Measurements from ENCODE around the gene C6orf118.

C6orf118 gene

DNA sequence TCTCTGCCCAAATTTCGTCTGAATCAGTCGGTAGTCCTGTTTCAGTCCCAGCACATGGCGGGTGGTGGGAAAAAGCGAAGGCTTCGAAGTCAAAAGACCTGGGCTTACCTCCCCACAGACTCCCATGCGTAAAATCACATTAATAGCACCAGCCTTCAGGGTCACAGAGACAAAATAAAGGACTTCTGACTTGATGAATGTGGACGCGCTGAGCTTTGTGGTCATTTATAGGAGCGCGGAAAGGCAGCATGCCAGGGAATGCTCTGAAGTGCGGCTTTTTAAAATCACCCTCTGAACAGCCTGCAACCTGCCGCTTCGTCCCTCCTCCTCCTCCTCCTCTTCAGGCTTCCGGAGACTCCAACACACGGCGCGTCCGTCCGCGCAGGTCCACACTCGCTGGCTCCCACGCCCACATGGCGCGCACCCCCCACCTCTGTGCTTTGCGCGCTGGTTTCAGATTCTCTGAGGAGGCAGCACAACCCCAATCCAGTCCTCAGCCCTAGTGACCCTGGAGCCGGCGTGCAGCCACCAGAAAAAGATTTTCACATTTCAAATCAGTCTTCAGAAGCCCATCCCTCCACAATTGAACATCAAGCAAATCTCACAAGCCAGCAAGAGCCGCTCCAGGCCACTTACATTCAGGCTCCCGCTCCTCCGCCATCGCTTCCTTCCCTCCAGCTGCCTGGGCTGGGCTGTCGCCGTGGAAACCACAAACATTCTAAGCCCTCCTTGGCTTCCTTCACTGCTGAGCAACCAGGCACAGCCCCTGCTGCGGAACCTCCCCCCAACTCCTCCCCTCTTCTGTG is at the start of gene C6orf118:
Gene C6orf118, minus strand, starts transcription at position 680 of the 806 bp plus-strand sequence. Its CDS starts 19 bp downstream, at position 661.
- no peaks in the 10 kb centered on the region for H3K9me3 ChIP-seq (ENCODE audit: control insufficient read depth, insufficient read depth, low read depth, low read length)
- peaks cover 19% of the 10 kb centered on the region for H3K27me3 ChIP-seq (ENCODE audit: control insufficient read depth, insufficient read depth, low read length)
- peak within 1 kb of the TSS; percentile 61 for H3K4me3 ChIP-seq (ENCODE audit: low read depth, low read length)
- no peak within 1 kb of the TSS for H3K27ac ChIP-seq (ENCODE audit: low read depth, low read length)
- no peaks in the 10 kb centered on the region for H3K4me1 ChIP-seq (ENCODE audit: control insufficient read depth, insufficient read depth, low read length)
- peak within 1 kb of the TSS; percentile 38 for H3K9ac ChIP-seq (ENCODE audit: low read length)
- H3K36me3 ChIP-seq (ENCODE audit: control insufficient read depth, insufficient read depth, low read length): no peaks in the 10 kb centered on the region

DNA sequence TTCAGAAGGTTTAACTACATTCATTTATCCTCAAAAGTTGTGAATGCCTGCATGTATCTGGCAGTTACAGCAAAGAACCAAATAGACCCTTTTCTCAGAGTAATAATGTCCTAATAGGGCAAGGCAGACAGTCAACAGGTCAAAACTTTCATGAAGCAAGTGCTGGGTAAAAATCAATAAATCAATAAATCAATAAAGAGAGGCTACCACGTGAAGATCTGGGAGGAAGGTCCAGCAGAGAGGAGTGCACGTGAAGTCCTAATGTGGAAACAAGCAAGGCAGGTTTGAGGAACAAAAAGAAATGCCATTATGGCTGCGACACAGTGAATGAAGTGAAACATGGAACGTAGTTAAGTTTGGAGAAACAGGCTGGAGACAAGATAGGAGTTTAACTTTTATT is 36.3 kb upstream of the C6orf118 start:
- Histone ChIP-seq H3K36me3 (ENCODE audit: control insufficient read depth, insufficient read depth, low read length) (no peaks in the 10 kb centered on the region; the same call in 1 of the 2 replicates), H3K27ac (ENCODE audit: low read depth, low read length) (no peak overlapping the region), H3K27me3 (ENCODE audit: control insufficient read depth, insufficient read depth, low read length) (no peaks in the 10 kb centered on the region), H3K4me3 (ENCODE audit: low read depth, low read length) (no peak overlapping the region), H3K4me1 (ENCODE audit: control insufficient read depth, insufficient read depth, low read length) (no peaks in the 10 kb centered on the region), H3K9ac (ENCODE audit: low read length) (no peak overlapping the region), H3K9me3 (ENCODE audit: control insufficient read depth, insufficient read depth, low read depth, low read length) (peaks cover 13% of the 10 kb centered on the region)

GRCh38 chr6:165340532-165340931 is 31.1 kb upstream of the C6orf118 start:
- H3K36me3 ChIP-seq (ENCODE audit: control insufficient read depth, insufficient read depth, low read length): no peaks in the 10 kb centered on the region
- no peaks in the 10 kb centered on the region for H3K27me3 ChIP-seq (ENCODE audit: control insufficient read depth, insufficient read depth, low read length)
- no peaks in the 10 kb centered on the region for H3K9me3 ChIP-seq (ENCODE audit: control insufficient read depth, insufficient read depth, low read depth, low read length)
- H3K4me3 ChIP-seq (ENCODE audit: low read depth, low read length): no peak overlapping the region
- no peak overlapping the region for H3K27ac ChIP-seq (ENCODE audit: low read depth, low read length)
- no peaks in the 10 kb centered on the region for H3K4me1 ChIP-seq (ENCODE audit: control insufficient read depth, insufficient read depth, low read length)
- no peak overlapping the region for H3K9ac ChIP-seq (ENCODE audit: low read length)

- Histone ChIP-seq H3K4me3 (ENCODE audit: low read depth, low read length) (no peak overlapping the region), H3K4me1 (ENCODE audit: control insufficient read depth, insufficient read depth, low read length) (no peaks in the 10 kb centered on the region), H3K9ac (ENCODE audit: low read length) (no peak overlapping the region), H3K9me3 (ENCODE audit: control insufficient read depth, insufficient read depth, low read depth, low read length) (peaks cover 16% of the 10 kb centered on the region), H3K27ac (ENCODE audit: low read depth, low read length) (no peak overlapping the region), H3K27me3 (ENCODE audit: control insufficient read depth, insufficient read depth, low read length) (no peaks in the 10 kb centered on the region), H3K36me3 (ENCODE audit: control insufficient read depth, insufficient read depth, low read length) (no peaks in the 10 kb centered on the region)
These were observed 16.2 kb upstream of the C6orf118 start for GRCh38 chr6:165325609-165326008.

- Histone ChIP-seq H3K4me1 (ENCODE audit: control insufficient read depth, insufficient read depth, low read length) (no peaks in the 10 kb centered on the region), H3K27me3 (ENCODE audit: control insufficient read depth, insufficient read depth, low read length) (no peaks in the 10 kb centered on the region), H3K27ac (ENCODE audit: low read depth, low read length) (no peak overlapping the region), H3K36me3 (ENCODE audit: control insufficient read depth, insufficient read depth, low read length) (no peaks in the 10 kb centered on the region), H3K4me3 (ENCODE audit: low read depth, low read length) (no peak overlapping the region), H3K9ac (ENCODE audit: low read length) (no peak overlapping the region), H3K9me3 (ENCODE audit: control insufficient read depth, insufficient read depth, low read depth, low read length) (peaks cover 20% of the 10 kb centered on the region)
These were observed 12.2 kb upstream of the C6orf118 start for GRCh38 chr6:165321555-165322145.

DNA sequence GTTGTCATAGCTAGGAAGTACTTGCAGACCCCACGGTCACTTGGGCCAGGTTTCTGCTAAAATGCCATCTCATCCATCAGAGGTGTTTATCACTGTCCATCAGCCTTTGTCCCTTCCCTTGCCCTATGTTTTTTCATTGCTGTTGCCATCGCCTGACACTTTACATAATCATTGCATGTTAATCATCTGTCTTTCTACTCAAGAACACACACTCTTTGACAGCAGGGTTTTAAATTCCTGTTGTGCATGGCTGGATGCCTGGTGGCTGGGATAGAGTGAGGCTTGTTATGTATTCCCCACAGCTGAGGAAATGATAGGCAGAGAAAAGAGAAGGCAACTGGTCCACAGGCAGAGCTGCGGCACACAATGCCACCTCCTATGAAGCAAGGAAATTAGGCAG is 11.7 kb upstream of the C6orf118 start:
- H3K4me3 ChIP-seq (ENCODE audit: low read depth, low read length): no peak overlapping the region
- no peak overlapping the region for H3K9ac ChIP-seq (ENCODE audit: low read length)
- H3K27me3 ChIP-seq (ENCODE audit: control insufficient read depth, insufficient read depth, low read length): no peaks in the 10 kb centered on the region
- no peak overlapping the region for H3K27ac ChIP-seq (ENCODE audit: low read depth, low read length)
- peaks cover 20% of the 10 kb centered on the region for H3K9me3 ChIP-seq (ENCODE audit: control insufficient read depth, insufficient read depth, low read depth, low read length)
- H3K4me1 ChIP-seq (ENCODE audit: control insufficient read depth, insufficient read depth, low read length): no peaks in the 10 kb centered on the region
- H3K36me3 ChIP-seq (ENCODE audit: control insufficient read depth, insufficient read depth, low read length): no peaks in the 10 kb centered on the region

DNA sequence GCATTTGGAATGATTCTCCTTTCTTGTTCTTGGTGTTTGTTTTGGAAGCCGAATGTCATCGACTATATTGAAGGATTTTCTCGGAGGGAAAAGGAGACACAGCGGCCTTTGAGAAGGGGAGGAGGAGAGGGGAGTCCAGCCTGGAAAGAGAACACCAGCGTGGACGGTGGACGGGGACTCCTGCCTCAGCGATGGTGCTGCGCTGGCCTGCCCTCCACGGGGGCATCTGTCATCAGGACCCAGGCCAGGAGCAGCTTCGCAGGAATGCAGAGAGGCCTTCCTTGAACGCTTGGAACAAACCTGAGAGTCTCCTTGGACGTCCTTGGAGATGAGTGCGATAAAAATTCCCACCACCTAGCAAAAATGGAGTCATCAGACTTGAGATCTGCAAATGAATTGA is 8.3 kb upstream of the C6orf118 start:
- H3K4me3 ChIP-seq (ENCODE audit: low read depth, low read length): no peak overlapping the region

GRCh38 chr6:165306955-165307354 is 2.5 kb downstream of the C6orf118 start:
- H3K27me3 ChIP-seq (ENCODE audit: control insufficient read depth, insufficient read depth, low read length): peaks cover 19% of the 10 kb centered on the region
- no peak overlapping the region for H3K9ac ChIP-seq (ENCODE audit: low read length)
- H3K4me1 ChIP-seq (ENCODE audit: control insufficient read depth, insufficient read depth, low read length): no peaks in the 10 kb centered on the region
- no peak overlapping the region for H3K4me3 ChIP-seq (ENCODE audit: low read depth, low read length)
- H3K9me3 ChIP-seq (ENCODE audit: control insufficient read depth, insufficient read depth, low read depth, low read length): no peaks in the 10 kb centered on the region
- H3K27ac ChIP-seq (ENCODE audit: low read depth, low read length): no peak overlapping the region
- no peaks in the 10 kb centered on the region for H3K36me3 ChIP-seq (ENCODE audit: control insufficient read depth, insufficient read depth, low read length)

More for the DNA sequence above, 8.3 kb upstream of the C6orf118 start:
- Histone ChIP-seq H3K36me3 (ENCODE audit: control insufficient read depth, insufficient read depth, low read length) (no peaks in the 10 kb centered on the region), H3K9me3 (ENCODE audit: control insufficient read depth, insufficient read depth, low read depth, low read length) (peaks cover 20% of the 10 kb centered on the region), H3K27ac (ENCODE audit: low read depth, low read length) (no peak overlapping the region), H3K9ac (ENCODE audit: low read length) (no peak overlapping the region), H3K27me3 (ENCODE audit: control insufficient read depth, insufficient read depth, low read length) (no peaks in the 10 kb centered on the region), H3K4me1 (ENCODE audit: control insufficient read depth, insufficient read depth, low read length) (no peaks in the 10 kb centered on the region)

GRCh38 chr6:165301372-165302246 is 7.8 kb downstream of the C6orf118 start:
- Histone ChIP-seq H3K4me1 (ENCODE audit: control insufficient read depth, insufficient read depth, low read length) (no peaks in the 10 kb centered on the region), H3K9me3 (ENCODE audit: control insufficient read depth, insufficient read depth, low read depth, low read length) (no peaks in the 10 kb centered on the region), H3K27me3 (ENCODE audit: control insufficient read depth, insufficient read depth, low read length) (no peaks in the 10 kb centered on the region), H3K27ac (ENCODE audit: low read depth, low read length) (no peak overlapping the region), H3K9ac (ENCODE audit: low read length) (no peak overlapping the region), H3K36me3 (ENCODE audit: control insufficient read depth, insufficient read depth, low read length) (no peaks in the 10 kb centered on the region), H3K4me3 (ENCODE audit: low read depth, low read length) (no peak overlapping the region)

- Histone ChIP-seq H3K9ac (ENCODE audit: low read length) (no peak overlapping the region), H3K36me3 (ENCODE audit: control insufficient read depth, insufficient read depth, low read length) (no peaks in the 10 kb centered on the region), H3K9me3 (ENCODE audit: control insufficient read depth, insufficient read depth, low read depth, low read length) (no peaks in the 10 kb centered on the region), H3K4me3 (ENCODE audit: low read depth, low read length) (no peak overlapping the region), H3K27me3 (ENCODE audit: control insufficient read depth, insufficient read depth, low read length) (no peaks in the 10 kb centered on the region), H3K4me1 (ENCODE audit: control insufficient read depth, insufficient read depth, low read length) (no peaks in the 10 kb centered on the region), H3K27ac (ENCODE audit: low read depth, low read length) (no peak overlapping the region)
These were observed 8.9 kb downstream of the C6orf118 start for GRCh38 chr6:165300422-165300936.

All from HUES6 (cell line).